Hepatocyte (in vitro differentiated cells): ENCODE results near the gene EPHX1. TPM values are rescaled to one million over a fixed set of nuclear protein-coding genes. Genes with fewer than 3 reads are reported as not detected.

Source experiments
- DNase-seq: peaks from one replicate; pipeline ENCODE4 v3.0.0-alpha.2; 2016; ENCODE audit warnings: low spot score
- H2AFZ ChIP-seq: fragments of 200-600 bp; sonication (generic); 2 replicates; pipeline ENCODE4 v1.6.0; 2016; ENCODE audit warnings: antibody characterized with exemption, mild to moderate bottlenecking
- H3K27ac ChIP-seq: fragments of 200-600 bp; sonication (generic); 2 replicates; pipeline ENCODE4 v1.5.1; 2016; ENCODE audit warnings: mild to moderate bottlenecking
- H3K27me3 ChIP-seq: fragments of 200-600 bp; sonication (generic); 2 replicates; pipeline ENCODE4 v1.6.1; 2016
- H3K36me3 ChIP-seq: fragments of 200-600 bp; sonication (generic); replicated peaks from 2 replicates; pipeline ENCODE4 v1.5.1; 2016; ENCODE audit warnings: low read depth; ENCODE audit not compliant: insufficient read depth
- H3K4me1 ChIP-seq: fragments of 200-600 bp; sonication (generic); 2 replicates; pipeline ENCODE4 v1.5.1; 2016; ENCODE audit warnings: mild to moderate bottlenecking, moderate library complexity; ENCODE audit not compliant: insufficient read depth
- H3K4me2 ChIP-seq: fragments of 200-600 bp; sonication (generic); 2 replicates; pipeline ENCODE4 v1.6.0; 2016
- H3K4me3 ChIP-seq: fragments of 200-600 bp; sonication (generic); 2 replicates; pipeline ENCODE4 v1.5.1; 2016; ENCODE audit warnings: mild to moderate bottlenecking
- H3K79me2 ChIP-seq: fragments of 200-600 bp; sonication (generic); 2 replicates; pipeline ENCODE4 v1.6.0; 2017; ENCODE audit warnings: mild to moderate bottlenecking
- H3K9me2 ChIP-seq: fragments of 200-600 bp; sonication (generic); replicated peaks from 2 replicates; pipeline ENCODE4 v1.6.0; 2017; ENCODE audit warnings: mild to moderate bottlenecking; ENCODE audit not compliant: insufficient read depth
- H3K9me3 ChIP-seq: fragments of 200-600 bp; sonication (generic); 2 replicates; pipeline ENCODE4 v1.5.1; 2016; ENCODE audit warnings: low read depth, mild to moderate bottlenecking
- H4K20me1 ChIP-seq: fragments of 200-600 bp; sonication (generic); 2 replicates; pipeline ENCODE4 v1.6.0; 2016; ENCODE audit warnings: mild to moderate bottlenecking; ENCODE audit not compliant: insufficient read depth, poor library complexity, severe bottlenecking
- CTCF ChIP-seq: fragments of 200-600 bp; sonication (generic); IDR thresholded peaks from 2 replicates; pipeline ENCODE4 v1.5.1; 2016; ENCODE audit warnings: antibody characterized with exemption, mild to moderate bottlenecking; ENCODE audit not compliant: poor library complexity
- EZH2 ChIP-seq: fragments of 200-600 bp; sonication (generic); IDR thresholded peaks from 2 replicates; pipeline ENCODE4 v1.6.1; 2016; ENCODE audit warnings: antibody characterized with exemption, mild to moderate bottlenecking, borderline replicate concordance
- EZH2phosphoT487 ChIP-seq: fragments of 200-600 bp; sonication (generic); IDR thresholded peaks from one replicate; pipeline ENCODE4 v1.6.1; 2018; ENCODE audit warnings: antibody characterized with exemption, mild to moderate bottlenecking, low read depth, moderate library complexity; ENCODE audit not compliant: unreplicated experiment, severe bottlenecking
- WGBS: methylation state at CpG from one replicate; pipeline ENCODE4 v1.1.6; 2016; ENCODE audit warnings: low lambda C conversion rate; ENCODE audit errors: missing lambda C conversion rate; 5-methylcytosine and 5-hydroxymethylcytosine counted together
- polyA plus RNA-seq: library from polyadenylated mRNA; unstranded; fragments of >200 nt; fragmentation: Nextera tagmentation; extraction: Ambion mirVana; gene quantifications from 2 replicates; pipeline ENCODE4 v1.2.1, GENCODE V29; 2016
- total RNA-seq: library from RNA; depleted of rRNA; stranded (reverse); fragments of >200 nt; gene quantifications from 2 replicates; pipeline ENCODE4 v1.2.3, GENCODE V29; 2014

The EPHX1 gene
- total and polyA plus RNA-seq, 2 experiments from 2014 or later, result 133 to 138 TPM

- Histone ChIP-seq H3K4me3 (no peak overlapping the region), H3K36me3 (no peaks in the 10 kb centered on the region), H3K4me1 (peaks cover 4% of the 10 kb centered on the region), H3K27ac (peak overlapping the region; percentile 28), H3K79me2 (no peaks in the 10 kb centered on the region), H3K9me2 (no peaks in the 10 kb centered on the region), H3K27me3 (no peaks in the 10 kb centered on the region), H2AFZ (no peak overlapping the region), H3K4me2 (no peak overlapping the region), H4K20me1 (no peaks in the 10 kb centered on the region), H3K9me3 (no peaks in the 10 kb centered on the region)
- TF ChIP-seq CTCF, result no peak
- no peak for TF ChIP-seq EZH2phosphoT487
- TF ChIP-seq EZH2, result no peak
- peak; percentile 58 for DNase-seq
- WGBS, result 77% methylated on average over 4 of the region's 4 CpGs
Measured at GRCh38 chr1:225847610-225848009, 37.7 kb downstream of the EPHX1 start.

GRCh38 chr1:225848030-225848955, 38.4 kb downstream of the EPHX1 start:
- Histone ChIP-seq H3K4me3 (no peak overlapping the region), H3K27ac (peak overlapping the region; percentile 28), H3K36me3 (no peaks in the 10 kb centered on the region), H3K9me2 (no peaks in the 10 kb centered on the region), H3K79me2 (no peaks in the 10 kb centered on the region), H2AFZ (no peak overlapping the region), H3K9me3 (no peaks in the 10 kb centered on the region), H3K4me2 (no peak overlapping the region), H3K4me1 (peaks cover 4% of the 10 kb centered on the region), H4K20me1 (no peaks in the 10 kb centered on the region), H3K27me3 (no peaks in the 10 kb centered on the region)
- TF ChIP-seq EZH2 (no peak), EZH2phosphoT487 (no peak), CTCF (no peak)
- DNase-seq, result no peak
- WGBS, result 74% methylated on average over 16 of the region's 16 CpGs

- no peak overlapping the region for H3K4me2 ChIP-seq
- H3K9me3 ChIP-seq, result no peaks in the 10 kb centered on the region
- H4K20me1 ChIP-seq, result no peaks in the 10 kb centered on the region
- WGBS, result 77% methylated on average over 7 of the region's 7 CpGs
- H3K27me3 ChIP-seq, result no peaks in the 10 kb centered on the region
- no peak overlapping the region for H2AFZ ChIP-seq
- peaks cover 4% of the 10 kb centered on the region for H3K4me1 ChIP-seq
- H3K36me3 ChIP-seq, result no peaks in the 10 kb centered on the region
- TF ChIP-seq CTCF (no peak), EZH2 (no peak), EZH2phosphoT487 (no peak)
- no peak for DNase-seq
- no peak overlapping the region for H3K27ac ChIP-seq
- H3K4me3 ChIP-seq, result no peak overlapping the region
- H3K9me2 ChIP-seq, result no peaks in the 10 kb centered on the region
- H3K79me2 ChIP-seq, result no peaks in the 10 kb centered on the region
Measured at GRCh38 chr1:225849925-225850324, 40.0 kb downstream of the EPHX1 start.
